GM13977 (cell line): Measurements from ENCODE around the gene SLAMF9.
"Not testable (repeated sequence)": the region's sequence is repeated elsewhere in the genome, so short reads cannot be mapped to it uniquely, and the experiment has no call there.

Experiments used
- DNase-seq: peaks from one replicate; pipeline ENCODE4 v3.0.0; 2012; ENCODE audit warnings: low spot score
- in situ Hi-C: fragments of 300-500 bp; cut with MboI; formaldehyde crosslinking; loops from one replicate; pipeline ENCODE4 v1.12.0; 2022; ENCODE audit warnings: low sequenced_read_pairs, low pct_unique_long_range_greater_than_20kb, mixed read lengths, inconsistent platforms; ENCODE audit not compliant: unreplicated experiment
- TF ChIP-seq, protein P1 (sequence below): IDR thresholded peaks from 2 replicates; pipeline ENCODE4 v1.5.1; 2012; ENCODE audit warnings: mild to moderate bottlenecking, control low read depth; ENCODE audit not compliant: insufficient read depth; ENCODE audit errors: extremely low read depth, missing control alignments

The SLAMF9 gene

DNA sequence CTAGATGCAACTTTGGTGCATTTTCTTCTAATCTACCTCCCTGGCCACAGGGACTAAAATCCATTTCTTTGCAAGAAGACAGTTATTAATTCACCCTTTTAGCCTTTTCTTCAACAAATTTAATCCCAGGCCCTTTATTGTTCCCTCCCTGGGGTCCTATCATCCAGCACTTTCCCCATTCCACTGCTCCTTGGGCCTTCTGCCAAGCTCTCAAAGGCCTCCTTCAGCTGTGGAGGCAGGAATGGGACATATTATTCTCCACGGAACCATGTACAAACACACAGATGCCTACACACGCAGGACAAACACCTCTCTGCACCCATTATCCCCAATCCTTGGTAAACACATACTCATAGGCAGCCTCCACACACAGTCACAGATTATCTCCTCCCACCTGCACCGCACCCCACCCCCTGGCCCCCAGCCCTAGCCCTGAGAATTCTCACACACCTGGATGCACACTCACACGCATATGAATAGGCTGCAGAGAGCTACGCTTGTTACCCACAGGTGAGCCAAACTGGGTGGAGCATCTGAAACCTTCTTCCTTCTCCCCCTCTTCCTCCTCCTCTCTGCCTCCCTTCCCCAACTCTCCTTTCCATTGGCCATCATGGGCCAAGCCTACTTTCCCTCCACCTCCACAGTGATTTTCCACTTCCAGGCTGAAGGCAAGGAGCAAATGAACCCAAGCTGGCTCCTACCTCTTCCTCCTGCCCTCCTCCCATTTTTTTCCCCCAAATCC lies 40.4 kb downstream of the SLAMF9 start:
- in situ Hi-C loops, result no loop called here
- no peak for DNase-seq
- TF ChIP-seq, protein P1, sequence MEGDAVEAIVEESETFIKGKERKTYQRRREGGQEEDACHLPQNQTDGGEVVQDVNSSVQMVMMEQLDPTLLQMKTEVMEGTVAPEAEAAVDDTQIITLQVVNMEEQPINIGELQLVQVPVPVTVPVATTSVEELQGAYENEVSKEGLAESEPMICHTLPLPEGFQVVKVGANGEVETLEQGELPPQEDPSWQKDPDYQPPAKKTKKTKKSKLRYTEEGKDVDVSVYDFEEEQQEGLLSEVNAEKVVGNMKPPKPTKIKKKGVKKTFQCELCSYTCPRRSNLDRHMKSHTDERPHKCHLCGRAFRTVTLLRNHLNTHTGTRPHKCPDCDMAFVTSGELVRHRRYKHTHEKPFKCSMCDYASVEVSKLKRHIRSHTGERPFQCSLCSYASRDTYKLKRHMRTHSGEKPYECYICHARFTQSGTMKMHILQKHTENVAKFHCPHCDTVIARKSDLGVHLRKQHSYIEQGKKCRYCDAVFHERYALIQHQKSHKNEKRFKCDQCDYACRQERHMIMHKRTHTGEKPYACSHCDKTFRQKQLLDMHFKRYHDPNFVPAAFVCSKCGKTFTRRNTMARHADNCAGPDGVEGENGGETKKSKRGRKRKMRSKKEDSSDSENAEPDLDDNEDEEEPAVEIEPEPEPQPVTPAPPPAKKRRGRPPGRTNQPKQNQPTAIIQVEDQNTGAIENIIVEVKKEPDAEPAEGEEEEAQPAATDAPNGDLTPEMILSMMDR, result no peak

DNA sequence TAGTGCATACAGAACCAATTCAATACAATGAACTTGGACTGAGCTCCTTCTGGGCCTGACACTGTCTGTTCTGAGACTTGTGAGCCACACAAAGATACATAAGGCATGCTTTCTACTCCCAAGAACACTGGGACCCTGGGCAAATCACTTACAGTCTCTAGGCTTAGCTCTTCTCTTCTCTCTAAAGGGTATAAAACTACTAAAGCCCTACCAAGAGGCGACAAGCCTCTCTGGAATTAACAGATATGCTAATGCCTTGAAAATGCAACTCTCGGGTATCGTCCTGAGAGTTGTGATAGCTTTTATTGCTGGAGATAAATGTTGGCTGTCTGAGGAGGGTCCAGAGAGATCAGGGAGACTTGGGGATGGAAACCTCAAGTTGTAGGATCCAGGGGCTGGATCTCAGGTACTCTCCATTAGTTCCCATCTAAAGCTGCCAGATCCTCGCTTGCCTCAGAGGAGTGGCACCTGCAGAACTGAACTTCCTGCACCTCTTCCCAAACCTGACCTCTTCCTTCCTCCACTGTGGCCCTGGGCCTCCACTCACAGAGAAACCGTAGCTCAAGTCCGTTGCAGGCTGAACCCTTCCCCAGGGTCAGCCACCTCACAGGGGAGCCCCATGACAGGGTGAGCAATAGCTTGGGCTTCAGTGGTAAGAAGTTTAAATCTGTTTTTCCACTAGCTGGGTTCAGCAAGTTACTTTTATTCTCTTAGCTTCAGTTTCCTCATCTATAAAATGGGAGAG lies 42.5 kb downstream of the SLAMF9 start:
- DNase-seq, result no peak
- TF ChIP-seq, protein P1, result no peak
- in situ Hi-C loops, result no loop called here

DNA sequence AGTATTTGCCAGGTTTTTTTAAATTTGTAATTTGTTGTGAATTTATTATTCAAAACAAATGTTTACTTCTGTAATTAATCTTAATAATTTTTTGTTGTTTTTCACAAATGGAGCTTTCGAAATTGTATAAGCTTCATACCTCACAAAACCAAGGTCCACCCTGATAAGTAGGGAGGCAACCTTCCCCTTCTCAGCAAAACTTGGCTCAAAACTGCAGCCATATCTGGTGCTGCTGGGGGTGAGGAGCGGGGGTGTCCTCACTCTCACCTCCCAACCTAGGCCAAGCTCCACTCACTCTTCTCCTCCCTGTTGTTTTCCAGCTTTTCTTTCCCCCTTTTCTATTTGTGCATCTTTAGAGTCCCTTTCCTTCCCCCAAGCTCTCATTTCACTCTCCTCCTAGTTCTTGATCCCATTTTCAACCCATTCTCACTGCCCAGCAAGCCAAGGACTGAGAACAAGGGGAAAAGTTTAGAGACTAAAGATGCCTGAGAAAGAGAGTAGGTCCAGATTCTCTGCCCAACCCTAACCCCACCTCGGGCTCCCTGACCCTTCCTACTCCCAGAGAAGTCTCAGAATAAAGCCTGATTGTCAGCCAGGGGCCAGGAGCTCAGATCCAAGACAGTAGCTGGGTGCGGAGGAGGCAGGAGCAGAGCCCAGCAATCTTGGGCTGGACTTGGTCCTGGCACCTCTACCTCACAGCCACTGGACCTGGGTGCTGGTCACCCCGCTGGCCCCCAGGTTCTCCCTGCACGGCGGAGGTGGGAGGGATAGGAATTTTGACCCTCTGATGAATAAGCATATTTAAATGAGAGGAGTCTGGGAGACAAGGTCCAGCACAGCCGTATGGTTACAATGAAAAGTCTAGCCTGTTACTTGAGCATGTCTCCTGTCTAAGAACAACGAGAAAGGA lies 45.8 kb downstream of the SLAMF9 start:
- TF ChIP-seq, protein P1, result no peak
- DNase-seq, result no peak
- in situ Hi-C loops, result no loop called here

DNA sequence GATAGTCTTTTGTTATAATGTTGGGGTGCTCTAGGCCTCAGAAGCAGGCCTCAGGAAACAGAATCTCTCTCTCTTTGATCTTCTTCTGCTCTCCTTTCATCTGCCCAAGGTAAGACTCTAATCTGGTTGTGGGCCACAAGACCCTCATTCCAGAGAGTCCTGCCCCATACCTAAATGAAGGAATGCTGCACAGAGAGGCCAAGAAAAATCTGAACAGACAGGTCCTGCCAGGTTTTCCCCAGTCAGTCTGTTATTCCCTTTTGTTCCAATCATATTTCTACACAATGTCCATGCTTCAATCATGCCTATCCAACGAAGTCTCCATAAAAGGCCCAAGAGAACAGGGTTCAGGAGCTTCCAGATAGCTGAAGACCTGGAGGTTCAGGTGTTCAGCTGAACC lies 47.1 kb downstream of the SLAMF9 start:
- no peak for DNase-seq
- in situ Hi-C loops, result no loop called here

DNA sequence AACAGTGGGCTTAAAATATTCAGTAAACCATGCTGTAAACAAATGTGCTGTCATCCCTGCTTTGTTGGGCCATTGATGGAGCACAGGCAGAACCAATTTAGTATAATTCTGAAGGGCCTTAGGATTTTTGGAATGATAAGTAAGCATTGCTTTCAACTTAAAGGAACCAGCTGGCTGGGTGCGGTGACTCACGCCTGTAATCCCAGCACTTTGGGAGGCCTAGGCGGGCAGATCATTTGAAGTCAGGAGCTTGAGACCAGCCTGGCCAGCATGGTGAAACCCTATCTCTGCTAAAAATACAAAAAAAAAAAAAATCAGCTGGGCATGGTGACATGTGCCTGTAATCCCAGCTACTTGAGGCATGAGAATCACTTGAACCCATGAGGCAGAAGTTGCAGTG lies 50.0 kb downstream of the SLAMF9 start:
- DNase-seq, in situ Hi-C loops: not testable (repeated sequence)

More for the DNA sequence above, 47.1 kb downstream of the SLAMF9 start:
- TF ChIP-seq, protein P1, result no peak

DNA sequence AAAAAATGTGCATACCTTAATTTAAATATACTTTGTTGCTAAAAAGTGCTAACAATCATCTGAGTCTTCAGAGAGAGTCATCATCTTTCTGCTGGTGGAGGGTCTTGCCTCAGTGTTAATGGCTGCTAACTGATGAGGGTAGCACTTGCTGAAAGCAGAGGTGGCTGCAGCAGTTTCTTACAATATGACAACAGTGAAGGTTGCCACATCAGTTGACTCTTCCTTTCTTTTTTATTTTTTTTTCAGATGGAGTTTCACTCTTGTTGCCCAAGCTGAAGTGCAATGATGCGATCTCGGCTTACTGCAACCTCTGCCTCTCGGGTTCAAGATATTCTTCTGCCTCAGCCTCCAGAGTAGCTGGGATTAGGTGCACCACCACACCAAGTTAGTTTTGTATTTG lies 51.5 kb downstream of the SLAMF9 start:
- DNase-seq, result no peak
- in situ Hi-C loops, result no loop called here
- TF ChIP-seq, protein P1, result no peak
